Measurements from ENCODE around the gene PTPRM. TPM values are rescaled to one million over a fixed set of nuclear protein-coding genes. Genes with fewer than 3 reads are reported as not detected.

PTPRM gene
- total RNA-seq, 1 donor from 2014 or later = 1.00 TPM

DNA sequence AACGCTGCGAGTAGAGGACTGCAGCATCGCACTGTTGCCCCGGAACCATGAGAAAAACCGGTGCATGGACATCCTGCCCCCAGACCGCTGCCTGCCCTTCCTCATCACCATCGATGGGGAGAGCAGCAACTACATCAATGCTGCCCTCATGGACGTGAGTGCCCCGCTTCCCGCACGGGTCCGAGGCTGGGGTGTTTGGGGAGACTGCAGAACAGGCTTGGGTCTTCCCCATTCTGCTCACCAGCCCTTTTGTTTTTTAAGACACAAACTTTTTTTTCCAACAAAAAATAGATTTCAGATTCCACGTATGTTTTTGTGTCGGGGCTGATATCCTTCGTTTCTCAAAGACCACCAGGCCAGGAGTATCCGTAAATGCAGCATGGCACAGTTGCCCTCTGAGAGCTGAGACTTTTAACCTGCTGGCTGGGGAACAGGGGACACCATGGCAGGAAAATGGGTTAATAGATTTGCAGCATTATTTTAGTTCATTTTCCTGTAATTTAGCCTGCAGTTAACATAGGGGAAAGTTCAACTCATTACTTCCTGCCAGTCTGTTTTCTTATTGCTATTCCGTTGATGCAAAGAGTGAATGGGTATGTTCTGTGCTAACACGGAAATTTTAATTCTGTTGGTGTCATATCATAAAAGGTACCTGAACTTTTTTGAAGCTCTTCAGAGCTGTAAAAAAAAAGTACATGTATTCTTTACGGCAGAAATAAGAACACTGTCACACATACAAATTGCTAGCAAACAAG lies 812.2 kb downstream of the PTPRM start:
- ATAC-seq (ENCODE audit: low read depth) = no peak
- no peaks in the 10 kb centered on the region for H3K36me3 Mint-ChIP-seq (ENCODE audit: low read depth)
- TF ChIP-seq, protein P1, sequence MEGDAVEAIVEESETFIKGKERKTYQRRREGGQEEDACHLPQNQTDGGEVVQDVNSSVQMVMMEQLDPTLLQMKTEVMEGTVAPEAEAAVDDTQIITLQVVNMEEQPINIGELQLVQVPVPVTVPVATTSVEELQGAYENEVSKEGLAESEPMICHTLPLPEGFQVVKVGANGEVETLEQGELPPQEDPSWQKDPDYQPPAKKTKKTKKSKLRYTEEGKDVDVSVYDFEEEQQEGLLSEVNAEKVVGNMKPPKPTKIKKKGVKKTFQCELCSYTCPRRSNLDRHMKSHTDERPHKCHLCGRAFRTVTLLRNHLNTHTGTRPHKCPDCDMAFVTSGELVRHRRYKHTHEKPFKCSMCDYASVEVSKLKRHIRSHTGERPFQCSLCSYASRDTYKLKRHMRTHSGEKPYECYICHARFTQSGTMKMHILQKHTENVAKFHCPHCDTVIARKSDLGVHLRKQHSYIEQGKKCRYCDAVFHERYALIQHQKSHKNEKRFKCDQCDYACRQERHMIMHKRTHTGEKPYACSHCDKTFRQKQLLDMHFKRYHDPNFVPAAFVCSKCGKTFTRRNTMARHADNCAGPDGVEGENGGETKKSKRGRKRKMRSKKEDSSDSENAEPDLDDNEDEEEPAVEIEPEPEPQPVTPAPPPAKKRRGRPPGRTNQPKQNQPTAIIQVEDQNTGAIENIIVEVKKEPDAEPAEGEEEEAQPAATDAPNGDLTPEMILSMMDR (IDR thresholded peaks at IDR 0.05) = no peak
- H3K27ac Mint-ChIP-seq = no peak overlapping the region
- no peak for DNase-seq
- H3K4me1 Mint-ChIP-seq = no peaks in the 10 kb centered on the region
- H3K4me3 Mint-ChIP-seq = no peak overlapping the region
- H3K27me3 Mint-ChIP-seq = peaks cover 3% of the 10 kb centered on the region
- no peaks in the 10 kb centered on the region for H3K9me3 Mint-ChIP-seq
- POLR2A ChIA-PET = no interaction called here
- CTCF ChIA-PET = no interaction called here
- intact Hi-C loops (cut with micrococcal nuclease) = no loop called here

DNA sequence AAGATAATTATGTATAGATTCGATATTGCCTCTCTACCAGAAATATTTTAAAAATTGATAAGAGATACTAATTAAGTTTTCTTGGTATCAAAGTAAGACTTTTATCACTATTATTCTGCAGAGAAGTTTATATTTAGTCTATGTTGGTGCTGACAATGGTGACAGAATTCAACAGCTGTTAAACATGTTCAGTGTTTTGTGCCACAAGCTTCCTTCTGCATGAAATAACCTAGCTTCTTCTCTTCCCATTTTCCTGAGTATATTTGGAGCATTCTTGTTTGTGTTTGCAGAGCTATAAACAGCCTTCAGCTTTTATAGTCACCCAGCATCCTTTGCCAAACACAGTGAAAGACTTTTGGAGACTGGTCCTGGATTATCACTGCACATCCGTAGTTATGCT lies 812.9 kb downstream of the PTPRM start:
- Mint-ChIP-seq H3K4me3 (no peak overlapping the region), H3K27ac (no peak overlapping the region), H3K36me3 (ENCODE audit: low read depth) (no peaks in the 10 kb centered on the region), H3K27me3 (peaks cover 3% of the 10 kb centered on the region), H3K4me1 (no peaks in the 10 kb centered on the region), H3K9me3 (no peaks in the 10 kb centered on the region)
- DNase-seq (no peak), ATAC-seq (ENCODE audit: low read depth) (no peak)
- ChIA-PET POLR2A (no interaction called here), CTCF (no interaction called here)
- intact Hi-C loops (cut with micrococcal nuclease) = no loop called here
- TF ChIP-seq, protein P1 (IDR thresholded peaks at IDR 0.05) = no peak

DNA sequence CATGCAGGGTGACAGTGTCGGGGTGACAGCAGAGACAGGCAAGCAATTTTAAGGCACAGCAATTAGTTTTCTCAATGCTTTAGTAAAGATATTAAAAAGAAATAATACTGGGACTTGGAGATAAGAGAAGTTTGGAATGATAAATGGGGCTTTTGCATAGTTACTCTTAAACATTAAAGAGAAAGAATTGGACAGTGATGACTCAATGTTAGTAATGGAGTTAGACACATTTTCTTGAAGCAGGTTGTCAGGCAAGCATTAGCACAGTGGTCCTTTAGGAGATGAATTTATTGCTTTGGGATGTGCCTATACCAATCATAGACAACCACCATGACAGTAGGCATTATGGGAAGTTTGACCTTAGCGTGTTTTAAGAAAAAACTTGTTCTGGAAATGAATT lies 813.8 kb downstream of the PTPRM start:
- H3K27me3 Mint-ChIP-seq = peaks cover 3% of the 10 kb centered on the region
- H3K4me1 Mint-ChIP-seq = no peaks in the 10 kb centered on the region
- H3K9me3 Mint-ChIP-seq = no peaks in the 10 kb centered on the region
- ChIA-PET POLR2A (no interaction called here), CTCF (no interaction called here)
- H3K4me3 Mint-ChIP-seq = no peak overlapping the region
- TF ChIP-seq, protein P1 (IDR thresholded peaks at IDR 0.05) = no peak
- DNase-seq (no peak), ATAC-seq (ENCODE audit: low read depth) (no peak)
- no peak overlapping the region for H3K27ac Mint-ChIP-seq
- H3K36me3 Mint-ChIP-seq (ENCODE audit: low read depth) = no peaks in the 10 kb centered on the region
- intact Hi-C loops (cut with micrococcal nuclease) = no loop called here

DNA sequence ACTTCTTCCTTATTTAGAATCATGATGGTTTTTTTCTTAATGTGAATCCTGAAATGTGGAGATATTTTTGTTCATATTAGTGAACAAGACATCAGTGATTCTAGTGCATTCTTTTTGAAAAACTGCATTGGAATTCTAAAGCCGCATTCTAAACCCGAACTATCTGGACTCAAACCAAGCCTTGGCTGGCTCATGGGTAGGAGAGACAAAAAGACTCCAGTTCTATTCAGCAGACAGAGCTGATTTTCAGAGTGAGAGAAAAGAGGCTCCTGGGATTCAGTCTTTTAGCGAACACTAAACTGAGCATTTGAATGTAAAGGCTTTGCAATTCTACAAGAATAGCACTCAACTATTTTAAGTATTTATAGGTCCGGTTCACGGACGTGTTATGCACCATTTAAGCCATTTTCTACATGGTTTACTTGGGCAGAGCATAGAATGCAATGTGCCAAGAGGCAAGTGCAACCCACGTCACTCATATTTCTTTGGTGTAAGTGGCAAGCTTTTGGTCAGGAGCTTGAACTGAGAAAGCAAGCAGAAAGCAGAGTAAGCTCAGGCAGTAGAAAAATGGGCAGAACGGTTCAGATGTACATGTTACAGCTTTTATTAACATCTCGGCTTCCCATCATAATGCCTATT lies 814.8 kb downstream of the PTPRM start:
- POLR2A ChIA-PET = no interaction called here
- TF ChIP-seq, protein P1 (IDR thresholded peaks at IDR 0.05) = no peak
- no peak overlapping the region for H3K27ac Mint-ChIP-seq
- no peak overlapping the region for H3K4me3 Mint-ChIP-seq
- no peaks in the 10 kb centered on the region for H3K4me1 Mint-ChIP-seq
- H3K36me3 Mint-ChIP-seq (ENCODE audit: low read depth) = no peaks in the 10 kb centered on the region
- H3K27me3 Mint-ChIP-seq = peaks cover 3% of the 10 kb centered on the region
- no peak for ATAC-seq (ENCODE audit: low read depth)
- CTCF ChIA-PET = no interaction called here
- DNase-seq = no peak
- no peaks in the 10 kb centered on the region for H3K9me3 Mint-ChIP-seq
- intact Hi-C loops (cut with micrococcal nuclease) = no loop called here

DNA sequence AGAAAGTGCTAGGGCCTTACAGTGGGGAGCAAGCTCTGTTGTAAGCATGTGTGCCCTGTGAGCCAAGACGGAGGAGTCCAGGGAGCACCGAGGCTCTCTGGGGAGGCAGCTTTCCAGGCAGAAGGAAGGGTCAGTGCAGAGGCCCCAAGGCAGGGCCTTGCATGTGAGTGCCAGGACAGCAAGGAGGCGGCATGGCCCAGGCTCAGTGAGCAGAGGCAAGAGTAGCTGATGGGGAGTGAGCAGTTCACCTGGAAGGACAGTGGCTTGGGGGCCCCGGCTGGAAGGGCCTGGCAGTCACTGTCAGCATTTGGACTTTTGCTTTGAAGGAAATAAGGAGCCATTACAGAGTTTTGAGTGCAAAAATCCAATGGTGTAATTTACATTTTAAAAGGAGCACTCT lies 818.3 kb downstream of the PTPRM start:
- intact Hi-C loops (cut with micrococcal nuclease) = no loop called here
- no peak for DNase-seq
- CTCF ChIA-PET = no interaction called here
- Mint-ChIP-seq H3K4me3 (no peak overlapping the region), H3K27ac (no peak overlapping the region), H3K9me3 (no peaks in the 10 kb centered on the region), H3K4me1 (no peaks in the 10 kb centered on the region), H3K36me3 (ENCODE audit: low read depth) (no peaks in the 10 kb centered on the region), H3K27me3 (no peaks in the 10 kb centered on the region)
- TF ChIP-seq, protein P1 (IDR thresholded peaks at IDR 0.05) = no peak
- POLR2A ChIA-PET = no interaction called here
- no peak for ATAC-seq (ENCODE audit: low read depth)

Measured in activated B cell treated with CpG ODN at 0.5 μM for 24 hours (primary cell).